Keratinocyte (primary cell): ENCODE results near the gene MAP2K5.

Experiments used
- CTCF ChIP-seq, 3 experiments: IDR thresholded peaks in 1 of 3; conservative IDR thresholded peaks in 1 of 3; optimal IDR thresholded peaks in 1 of 3; 2 replicates in 2 of 3; 3 replicates in 1 of 3; pipeline versions ENCODE3 to v1.5.1; 2011; ENCODE audit warnings: low read length in 3 of 3, mild to moderate bottlenecking in 3 of 3, moderate library complexity in 2 of 3, control low read depth in 1 of 3, inconsistent platforms in 1 of 3; ENCODE audit not compliant: insufficient read depth in 2 of 3; ENCODE audit errors: extremely low read depth in 1 of 3
- EZH2 ChIP-seq: IDR thresholded peaks from one replicate; pipeline ENCODE4 v1.6.1; 2012; ENCODE audit warnings: inconsistent platforms, mild to moderate bottlenecking, low read length, moderate library complexity

GRCh38 chr15:67774626-67775025 is 232.1 kb downstream of the MAP2K5 start:
- no peak for TF ChIP-seq CTCF (optimal IDR thresholded peaks at IDR 0.05 in 1 of 3, IDR thresholded peaks at IDR 0.05 in 1 of 3, conservative IDR thresholded peaks at IDR 0.05 in 1 of 3; ENCODE audit: extremely low read depth in 1 of 3, insufficient read depth in 2 of 3, low read length in 3 of 3)
- TF ChIP-seq EZH2, result no peak
